Measurements from ENCODE around the gene TBC1D22A. TPM values are rescaled to one million over a fixed set of nuclear protein-coding genes. Genes with fewer than 3 reads are reported as not detected.

TBC1D22A gene
- total RNA-seq, 1 donor from 2014 or later = 33.0 TPM

DNA sequence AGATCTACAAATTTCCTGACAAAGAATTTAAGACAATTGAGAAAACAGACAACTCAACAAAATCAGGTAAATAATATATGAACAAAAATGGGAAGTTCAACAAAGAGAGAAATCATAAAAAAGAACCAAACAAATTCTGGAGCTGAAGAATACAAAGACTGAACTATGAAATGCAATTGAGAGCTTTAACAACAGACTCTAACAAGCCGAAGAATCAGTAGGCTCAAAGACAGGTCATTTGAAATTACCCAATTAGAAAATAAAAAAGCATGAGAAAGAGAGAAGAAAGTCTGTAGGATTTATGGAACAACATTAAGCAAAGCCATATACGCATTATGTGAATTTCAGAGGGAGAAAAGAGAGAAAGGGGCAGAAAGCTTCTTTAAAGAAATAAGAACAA, 72.8 kb downstream of the TBC1D22A start:
- DNase-seq (ENCODE audit: low spot score) = no peak

DNA sequence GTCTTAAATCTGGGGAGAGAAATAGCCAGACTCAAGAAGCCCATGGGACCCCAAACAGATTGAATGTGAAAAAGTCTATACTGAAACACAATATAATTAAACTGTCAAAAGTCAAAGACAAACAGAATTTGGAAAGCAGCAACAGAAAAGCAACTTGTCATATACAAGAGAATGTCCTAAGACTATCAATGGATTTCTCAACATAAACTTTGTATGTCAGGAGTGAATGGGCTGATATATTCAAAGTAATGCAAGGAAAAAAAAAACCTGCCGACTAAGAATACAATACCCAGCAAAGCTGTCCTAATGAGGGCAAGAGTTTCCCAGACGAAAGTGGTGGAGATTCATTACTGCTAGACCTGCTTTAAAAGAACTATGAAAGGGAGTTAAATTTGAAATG, 73.2 kb downstream of the TBC1D22A start:
- DNase-seq (ENCODE audit: low spot score) = no peak

DNA sequence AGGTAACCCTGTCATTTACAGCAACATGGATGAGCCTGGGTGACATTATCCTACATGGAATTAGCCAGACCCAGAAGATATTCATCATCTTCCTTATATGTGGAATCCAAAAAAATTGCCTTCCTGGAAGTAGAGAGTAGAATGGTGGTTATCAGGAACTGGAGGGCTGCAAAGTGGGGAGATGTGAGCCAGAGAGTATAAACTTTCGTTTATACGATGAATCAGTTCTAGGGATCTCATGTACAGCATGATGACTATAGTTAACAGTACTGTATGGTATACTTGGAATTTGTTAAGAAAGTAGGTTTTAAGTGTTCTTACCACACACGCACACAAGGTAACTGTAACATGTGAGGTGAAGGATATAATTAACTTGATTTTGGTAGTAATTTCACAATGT, 79.1 kb downstream of the TBC1D22A start:
- DNase-seq (ENCODE audit: low spot score) = no peak

DNA sequence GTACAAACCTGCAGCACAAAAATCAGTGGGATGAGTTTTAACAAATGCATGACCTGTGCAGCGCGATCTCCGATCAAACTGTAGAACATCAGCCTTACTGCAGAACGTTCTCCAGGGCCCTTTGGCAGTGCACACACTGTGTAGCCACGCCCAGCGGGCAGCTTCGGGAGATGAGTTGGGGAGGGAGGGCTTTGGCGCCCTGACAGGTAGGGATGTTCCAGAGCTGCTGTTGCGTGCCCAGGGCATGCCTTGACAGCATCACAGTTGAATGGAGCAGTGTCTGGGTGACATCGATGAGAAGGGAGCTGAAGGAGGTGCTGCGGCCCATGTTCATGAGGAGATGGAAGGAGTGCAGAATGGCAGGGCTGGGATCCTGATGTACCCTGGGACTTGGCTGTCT, 80.2 kb downstream of the TBC1D22A start:
- peak; percentile 28 for DNase-seq (ENCODE audit: low spot score)

DNA sequence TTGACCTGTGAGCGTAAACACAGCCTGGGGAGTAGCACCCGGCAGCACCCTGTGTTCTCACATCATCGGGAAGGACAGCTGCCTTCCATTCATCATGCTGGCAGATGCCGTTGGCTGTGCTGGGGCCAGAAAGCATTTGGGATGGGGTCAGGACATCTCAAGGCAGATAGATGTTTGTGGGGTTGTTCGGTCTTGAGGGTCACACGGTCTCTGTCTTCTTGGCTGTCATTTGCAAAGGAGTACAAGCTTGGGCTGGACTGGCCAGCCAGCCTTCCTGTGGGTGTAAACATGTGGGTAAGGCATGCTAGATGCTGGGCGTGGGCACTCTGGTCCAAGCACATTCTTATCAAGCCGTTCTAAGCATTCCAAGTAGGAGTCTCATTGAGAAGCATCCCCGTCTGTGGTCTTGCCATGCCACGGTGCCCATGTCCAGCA, 81.4 kb downstream of the TBC1D22A start:
- DNase-seq (ENCODE audit: low spot score) = no peak

DNA sequence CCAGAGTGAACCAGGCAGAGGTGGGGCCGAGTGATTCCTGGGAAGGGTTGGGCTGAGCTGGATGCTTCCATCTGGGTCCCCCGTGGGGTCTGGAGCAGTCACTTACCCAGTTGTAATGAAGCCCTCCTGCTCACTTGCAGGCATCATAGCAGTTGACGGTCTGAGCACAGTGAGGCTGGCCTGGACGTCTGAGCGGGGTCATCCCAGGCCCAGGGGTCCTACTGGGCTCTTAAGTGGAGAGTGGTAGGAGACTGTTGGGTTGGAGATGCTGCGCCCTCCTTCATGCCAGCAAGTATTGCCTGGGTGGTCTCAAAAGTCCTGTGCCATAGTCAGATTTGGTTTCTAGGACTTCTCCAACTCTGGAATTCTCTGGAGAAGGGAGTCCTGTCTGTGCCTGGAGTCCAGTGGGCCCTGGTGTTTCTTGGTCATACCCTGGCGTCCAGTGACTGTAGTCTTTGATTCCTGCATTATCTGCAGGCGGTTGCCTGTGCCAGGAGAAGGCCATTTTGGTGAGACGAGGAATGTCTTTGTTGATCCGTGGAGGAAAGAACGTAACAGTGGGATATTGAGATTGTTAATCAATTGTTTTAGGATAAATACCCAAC, 82.3 kb downstream of the TBC1D22A start:
- no peak for DNase-seq (ENCODE audit: low spot score)

DNA sequence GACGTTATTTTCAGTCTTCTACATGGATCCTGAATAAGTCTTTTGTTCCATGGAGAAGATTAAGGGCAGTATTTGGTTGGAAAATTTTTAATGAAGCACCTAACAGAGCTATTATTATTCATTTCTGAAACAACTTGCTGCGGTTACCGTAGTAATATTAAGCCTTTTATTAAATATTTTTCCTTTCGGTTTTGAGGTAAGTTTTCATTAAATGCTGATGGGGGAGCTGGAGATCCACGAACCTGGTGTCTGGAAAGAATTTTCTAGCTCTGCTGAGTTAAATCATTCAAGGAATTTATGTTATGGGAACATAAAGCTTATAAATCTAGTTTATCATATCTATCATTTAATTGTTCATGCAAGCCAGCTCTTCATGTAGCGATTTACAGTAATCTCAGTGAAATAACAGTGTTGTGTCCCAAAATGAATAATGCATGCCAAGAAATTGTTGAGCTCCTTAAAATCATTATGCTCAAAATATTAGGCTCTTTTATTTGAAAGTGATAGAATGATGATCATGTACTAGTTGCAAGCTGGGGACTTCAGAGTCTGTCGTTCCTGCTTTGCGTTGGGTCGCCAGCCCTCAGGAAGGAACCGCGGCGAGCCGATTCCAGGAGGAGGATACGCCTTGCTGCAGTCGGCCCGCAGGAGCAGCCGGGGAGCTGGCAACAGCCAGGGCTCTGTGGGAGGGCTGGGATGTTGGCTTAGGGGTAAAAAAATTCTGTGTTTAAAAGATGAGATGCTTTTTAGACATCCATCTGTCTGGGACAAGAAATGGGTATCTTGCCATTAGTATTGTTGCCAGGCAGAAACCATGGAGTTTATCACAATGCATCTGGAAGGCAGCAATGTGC, 83.1 kb downstream of the TBC1D22A start:
- no peak for DNase-seq (ENCODE audit: low spot score)

DNA sequence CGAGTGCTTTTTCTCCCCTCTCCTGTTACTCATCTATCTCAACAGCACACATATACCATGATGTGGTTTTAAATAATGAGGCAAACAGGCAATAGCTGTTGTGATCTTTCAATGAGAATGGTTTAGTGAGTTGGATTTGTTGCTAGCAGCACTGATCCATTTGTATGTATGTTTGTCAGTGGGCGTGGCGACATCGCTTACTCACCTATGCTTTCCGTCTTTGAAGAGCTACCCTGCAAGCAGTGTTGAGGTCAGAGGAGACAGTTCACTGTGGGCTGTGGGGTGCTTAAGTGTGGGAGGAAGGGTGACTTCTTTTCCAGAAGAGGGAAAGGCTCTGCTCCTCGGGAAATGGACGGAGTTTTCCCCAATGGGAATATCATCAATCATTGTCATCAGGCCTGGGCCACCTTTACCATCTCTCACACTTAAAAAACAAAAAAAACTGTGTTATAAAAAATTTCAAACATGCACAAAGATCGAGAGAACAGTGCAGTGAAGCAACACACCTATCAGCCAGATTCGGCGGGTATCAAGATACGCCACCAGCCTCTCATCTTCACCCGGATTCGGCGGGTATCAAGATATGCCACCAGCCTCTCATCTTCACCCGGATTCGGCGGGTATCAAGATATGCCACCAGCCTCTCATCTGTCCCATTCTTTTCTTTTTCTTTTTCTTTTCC, 83.8 kb downstream of the TBC1D22A start:
- no peak for DNase-seq (ENCODE audit: low spot score)

DNA sequence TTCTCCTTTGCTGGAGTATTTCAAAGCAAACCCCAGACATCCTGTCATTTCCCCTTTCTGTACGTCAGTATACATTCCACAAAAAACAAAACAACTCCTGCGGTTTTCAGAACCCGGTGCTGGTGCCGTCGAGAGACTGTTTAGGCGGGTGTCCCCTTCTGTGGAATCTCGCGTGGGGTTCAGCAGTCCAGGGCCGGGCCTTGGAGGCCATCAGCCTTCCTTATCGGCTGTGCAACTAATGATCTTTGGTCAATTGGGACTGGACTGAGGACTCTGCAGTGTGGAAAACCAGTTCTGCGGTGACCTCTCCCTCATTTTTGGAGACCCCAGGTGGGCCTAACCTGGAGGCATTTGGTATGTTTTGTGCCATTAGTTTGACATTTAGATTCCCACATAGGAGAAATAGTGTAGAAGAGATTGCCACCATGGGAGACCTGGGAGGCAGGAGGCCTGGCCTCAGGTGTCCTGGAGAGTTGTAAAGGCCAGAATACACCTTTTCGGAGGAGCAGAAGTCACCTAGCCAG, 84.4 kb downstream of the TBC1D22A start:
- no peak for DNase-seq (ENCODE audit: low spot score)

DNA sequence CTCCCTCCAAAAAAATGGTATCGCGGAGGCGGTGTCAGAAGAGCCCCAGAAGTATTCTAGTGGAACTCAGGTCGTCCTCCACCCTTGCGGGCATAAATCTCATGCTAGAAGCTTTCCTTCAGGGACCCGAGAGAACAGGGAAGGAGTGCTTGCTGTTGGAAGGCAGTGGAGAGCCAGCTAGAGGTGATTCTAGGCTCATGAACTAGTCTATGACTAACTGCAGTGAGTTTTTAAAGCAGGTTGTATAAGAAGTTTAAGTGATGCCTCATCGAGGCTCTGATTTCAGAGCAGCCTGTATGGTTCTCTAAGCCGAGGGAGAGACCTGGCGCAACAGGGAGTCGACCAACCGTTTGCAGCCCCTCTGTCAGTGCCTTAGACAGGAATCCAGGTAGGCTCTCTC, 85.7 kb downstream of the TBC1D22A start:
- no peak for DNase-seq (ENCODE audit: low spot score)

DNA sequence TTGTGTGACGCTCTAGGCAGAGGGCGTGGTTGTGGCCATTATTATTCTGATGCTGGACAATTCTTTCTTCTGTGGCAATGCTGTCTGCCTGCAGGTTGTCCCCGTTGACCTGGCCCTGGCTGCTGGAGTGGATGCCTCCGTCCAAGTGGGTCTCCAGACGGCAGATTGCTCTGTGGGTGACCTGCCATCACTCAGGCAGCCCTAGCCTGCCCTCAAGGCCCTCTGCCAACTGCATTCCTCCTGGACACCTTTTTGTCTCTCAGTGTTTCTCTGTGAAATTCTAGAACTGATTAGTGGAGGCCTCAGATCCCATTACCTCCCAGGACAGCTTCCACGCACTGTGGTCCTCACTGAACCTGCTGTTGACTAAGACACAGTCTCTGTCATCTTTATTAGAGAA, 86.7 kb downstream of the TBC1D22A start:
- DNase-seq (ENCODE audit: low spot score) = no peak

DNA sequence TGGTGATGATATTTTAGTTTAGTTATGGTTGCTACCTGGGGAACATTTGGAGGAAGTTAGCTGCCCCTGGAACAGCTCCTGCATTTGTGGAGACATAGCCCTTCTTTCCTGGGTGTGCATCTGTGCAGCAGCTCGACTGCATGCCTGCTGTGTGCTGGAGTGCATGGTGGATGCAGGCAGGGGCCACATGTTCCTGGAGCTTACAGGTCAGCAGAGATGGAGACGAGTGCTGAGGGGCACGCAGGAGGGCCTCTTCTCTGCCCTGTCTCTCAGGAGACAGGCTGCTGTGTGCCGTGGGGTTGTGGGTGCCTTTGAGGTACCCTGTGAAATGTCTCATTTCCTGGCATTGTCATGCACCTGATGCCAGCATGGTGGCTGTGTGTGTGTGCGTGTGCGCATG, 87.5 kb downstream of the TBC1D22A start:
- DNase-seq (ENCODE audit: low spot score) = no peak

DNA sequence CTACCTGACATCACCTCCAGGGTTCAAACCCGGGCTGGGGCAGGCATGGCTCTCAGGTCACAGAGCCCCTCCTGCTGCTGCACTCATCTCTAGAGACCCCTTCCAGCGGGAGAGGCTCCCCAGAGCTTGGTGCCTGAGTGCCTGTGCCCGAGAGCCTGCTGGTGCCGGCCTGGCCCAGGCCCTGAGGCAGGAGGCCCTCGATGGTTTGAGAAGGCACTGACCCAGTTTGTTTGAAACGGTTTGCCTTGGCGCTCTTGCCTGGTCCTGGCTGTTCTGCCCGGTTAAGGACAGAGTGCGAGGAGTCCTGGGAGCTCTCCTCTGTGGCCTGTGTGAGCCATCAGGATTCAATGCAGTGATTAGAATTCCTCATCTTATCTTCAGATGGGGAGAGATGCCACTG, 88.9 kb downstream of the TBC1D22A start:
- DNase-seq (ENCODE audit: low spot score) = no peak

DNA sequence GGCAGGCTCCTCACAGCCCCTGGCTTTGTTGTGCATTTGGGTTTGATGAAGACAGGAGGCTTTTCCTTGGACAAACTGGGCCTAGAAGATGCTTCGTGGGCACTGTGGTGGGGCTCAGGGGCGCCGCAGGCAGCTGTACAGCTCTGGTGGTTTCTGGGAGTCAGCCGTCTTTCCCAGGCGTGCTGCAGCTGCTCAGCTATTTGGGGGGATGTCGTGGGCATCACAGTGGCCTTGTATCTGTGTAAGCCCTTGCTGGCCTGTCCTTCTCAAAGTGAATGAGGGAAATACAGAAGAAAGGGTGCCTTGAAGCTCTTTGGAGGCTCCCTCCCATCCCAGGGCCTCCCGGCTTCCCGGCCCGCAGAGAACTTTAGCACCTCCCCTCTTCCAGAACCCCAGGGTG, 89.5 kb downstream of the TBC1D22A start:
- DNase-seq (ENCODE audit: low spot score) = no peak

DNA sequence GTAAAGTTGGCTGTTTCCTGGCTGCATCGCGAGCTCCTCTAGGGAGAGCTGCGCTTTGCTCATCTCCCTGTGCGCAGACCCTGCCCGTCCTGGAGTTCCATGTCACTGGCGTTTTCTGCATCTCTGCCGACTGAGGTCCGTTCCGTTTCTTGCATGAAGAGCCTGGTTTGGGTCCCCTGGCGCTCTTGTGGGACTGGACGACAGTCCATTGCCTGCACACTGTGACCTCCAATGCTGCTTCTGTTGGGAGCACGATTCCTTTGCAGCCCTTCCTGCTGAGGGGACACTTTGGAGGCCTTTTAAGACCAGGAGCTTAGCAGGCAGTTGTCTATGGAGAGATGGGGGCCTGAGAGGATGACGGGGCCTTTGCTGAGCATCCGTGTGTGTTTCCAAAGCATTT, 90.3 kb downstream of the TBC1D22A start:
- DNase-seq (ENCODE audit: low spot score) = no peak

DNA sequence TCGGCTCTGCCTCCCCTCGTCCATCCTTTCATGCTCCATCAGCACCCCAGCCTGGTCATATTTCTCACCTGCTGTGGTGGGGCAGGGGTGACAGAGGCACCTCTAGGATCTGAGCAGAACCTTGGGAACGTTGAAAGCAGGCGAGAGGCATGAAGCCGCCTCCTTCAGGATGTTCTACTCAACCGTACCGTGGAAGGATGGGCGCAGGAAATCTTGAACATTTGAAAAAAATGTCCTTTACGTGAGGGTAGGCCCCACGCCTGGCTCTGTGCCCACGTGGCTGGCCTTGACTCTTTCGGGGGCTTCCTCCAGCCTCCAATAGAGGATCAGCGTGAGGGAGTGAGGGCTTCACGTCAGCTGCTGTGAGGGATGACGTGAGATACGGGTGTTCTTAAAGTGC, 90.7 kb downstream of the TBC1D22A start:
- no peak for DNase-seq (ENCODE audit: low spot score)

DNA sequence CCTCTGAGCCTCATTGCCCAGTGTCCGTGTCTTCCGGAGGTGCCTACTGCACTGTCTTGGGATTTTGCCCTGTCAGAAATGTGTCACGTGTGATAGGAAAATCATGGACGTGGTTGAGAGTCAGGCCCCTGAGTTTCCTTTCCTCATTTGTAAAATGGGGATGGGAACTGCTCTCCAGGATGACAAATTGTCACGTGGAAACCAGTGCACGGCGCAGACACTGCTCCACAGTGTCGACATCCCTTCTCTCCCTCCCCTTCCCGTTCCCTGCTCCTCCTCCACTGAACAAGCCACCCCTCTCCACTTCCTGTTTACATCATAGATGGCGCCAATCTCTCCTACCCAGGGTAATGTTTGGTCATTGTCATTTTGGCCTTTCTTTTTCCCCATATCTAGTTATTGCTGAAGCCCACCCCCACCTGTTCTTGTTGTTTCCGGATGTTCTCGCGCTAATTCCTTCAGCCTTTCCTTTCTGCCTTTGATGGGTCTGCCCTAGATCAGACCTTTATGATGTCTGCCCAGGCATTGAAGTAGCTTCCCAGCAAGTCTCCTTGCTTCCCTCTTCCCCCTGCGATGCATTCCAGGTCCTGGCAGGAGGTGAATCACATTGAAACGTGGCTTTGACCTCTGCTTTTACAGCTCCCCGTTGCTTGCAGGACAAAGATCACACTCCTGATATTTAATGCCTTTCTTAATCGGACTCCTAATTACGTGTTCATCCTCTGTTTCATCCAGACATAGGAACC, 91.8 kb downstream of the TBC1D22A start:
- peak; percentile 45 for DNase-seq (ENCODE audit: low spot score)

DNA sequence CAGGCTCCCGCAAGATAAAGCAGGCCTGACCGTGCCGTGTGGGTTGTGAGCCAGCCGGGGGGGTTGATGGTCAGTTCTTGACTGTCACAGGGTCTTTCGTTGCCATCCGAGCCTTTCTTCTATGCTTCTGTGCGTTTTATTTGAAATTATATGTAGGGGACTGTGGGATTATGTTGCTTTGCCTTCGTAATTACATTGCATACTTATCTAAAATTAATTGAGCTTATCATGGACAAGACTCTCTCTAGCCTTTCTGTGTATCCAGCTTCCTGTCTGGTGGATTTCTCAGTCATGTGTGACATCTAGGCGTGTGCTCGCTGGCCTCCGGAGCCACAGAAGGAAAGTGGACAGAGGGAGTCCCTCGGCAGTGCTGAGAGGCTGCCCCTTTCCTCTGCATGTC, 93.2 kb downstream of the TBC1D22A start:
- DNase-seq (ENCODE audit: low spot score) = no peak

DNA sequence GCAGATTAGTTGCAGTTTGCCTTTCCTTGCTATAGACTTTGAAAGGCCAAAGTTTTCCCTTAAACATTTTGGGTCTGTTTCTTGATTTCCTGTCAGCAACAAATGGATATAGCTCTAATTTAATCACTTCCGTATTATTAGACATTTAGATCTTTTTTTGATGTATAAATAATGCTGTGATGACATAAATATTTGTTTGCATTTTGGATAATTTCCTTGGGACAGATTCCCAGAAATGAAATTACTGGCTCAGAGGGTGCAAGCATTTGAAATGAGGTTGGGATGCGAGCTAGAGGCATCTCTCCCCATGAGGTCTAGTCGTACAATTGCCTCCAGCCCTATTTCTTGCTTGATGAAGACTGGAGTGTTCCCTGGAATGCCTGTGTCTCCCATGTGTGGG, 94.2 kb downstream of the TBC1D22A start:
- DNase-seq (ENCODE audit: low spot score) = no peak

DNA sequence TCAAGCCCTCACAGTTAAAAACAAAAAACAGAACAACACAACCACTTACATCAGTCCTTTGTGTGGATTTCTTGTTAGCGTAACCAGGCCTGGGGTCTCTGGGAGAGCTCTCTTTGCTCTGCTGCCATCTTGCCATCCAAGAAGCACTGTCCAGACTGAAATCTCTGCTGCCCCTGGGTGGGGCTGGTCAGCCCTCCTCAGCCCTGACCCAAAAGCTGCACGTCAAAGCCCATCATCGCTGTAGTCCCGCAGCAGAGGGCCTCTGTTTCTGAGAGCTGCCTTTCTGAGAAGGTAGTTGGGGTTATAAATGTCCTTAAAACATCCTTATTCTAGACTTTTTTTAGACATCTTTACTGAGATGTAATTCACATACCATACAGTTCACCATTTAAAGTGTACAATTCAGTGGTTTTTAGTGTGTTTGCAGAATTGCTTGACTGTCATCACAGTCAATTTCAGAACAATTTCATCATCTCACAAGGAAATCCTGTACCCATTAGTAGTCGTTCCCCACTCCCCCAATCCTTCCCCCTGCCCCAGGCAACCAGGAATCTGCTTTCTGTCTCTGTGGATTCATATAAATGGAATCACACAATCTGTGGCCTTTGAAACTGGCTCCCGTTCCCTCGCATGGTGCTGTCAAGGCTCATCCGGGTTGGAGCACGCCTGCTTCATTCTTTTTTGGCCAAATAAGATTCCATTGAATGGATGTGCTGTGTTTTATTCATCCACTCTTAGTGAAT, 94.9 kb downstream of the TBC1D22A start:
- no peak for DNase-seq (ENCODE audit: low spot score)

DNA sequence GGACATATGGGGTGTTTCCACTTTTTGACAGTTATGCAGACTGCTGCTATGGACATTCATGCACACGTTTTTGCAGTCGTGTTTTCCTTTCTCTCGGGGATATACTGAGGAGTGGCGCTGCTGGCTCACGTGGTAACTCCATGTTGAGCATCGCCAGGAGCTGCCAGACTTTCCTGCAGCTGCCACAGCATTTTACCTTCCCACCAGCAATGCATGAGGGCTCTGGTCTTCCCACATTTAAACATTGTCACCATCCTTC, 95.4 kb downstream of the TBC1D22A start:
- DNase-seq (ENCODE audit: low spot score) = no peak
